K562 (cell line): ENCODE data around the gene HARS2. TPM values are rescaled to one million over a fixed set of nuclear protein-coding genes. Genes with fewer than 3 reads are reported as not detected.
A peak's percentile ranks its signal among the peaks of the same experiment; 100 is the strongest.

Experiments
- CBFA2T2 ChIP-seq: fragments of 450-650 bp; conservative IDR thresholded peaks from 2 replicates; pipeline ENCODE4 v1.6.1; 2017; ENCODE audit warnings: mild to moderate bottlenecking
- CEBPG ChIP-seq, 3 experiments: fragments of 200-800 bp in 1 of 3; sonication (Bioruptor generic) in 1 of 3; sonication (generic) in 1 of 3; formaldehyde crosslinking in 1 of 3; IDR thresholded peaks in 2 of 3; conservative IDR thresholded peaks in 1 of 3; 2 replicates each; pipeline versions ENCODE4 v1.6.1 to v1.8.0; 2016 to 2022; ENCODE audit warnings: missing compliant biosample characterization in 2 of 3, missing genetic modification characterization in 2 of 3, mild to moderate bottlenecking in 1 of 3, missing genetic modification reagents in 1 of 3
- FOXP1 ChIP-seq: sonication (generic); formaldehyde crosslinking; IDR thresholded peaks from 2 replicates; pipeline ENCODE4 v1.8.0; 2022; ENCODE audit warnings: mild to moderate bottlenecking, missing genetic modification reagents
- HNRNPH1 ChIP-seq: fragments of 200-400 bp; formaldehyde crosslinking; optimal IDR thresholded peaks from 2 replicates; pipeline ENCODE3; 2017; ENCODE audit warnings: low read depth, mild to moderate bottlenecking, low read length, moderate library complexity
- SMC3 ChIP-seq: conservative IDR thresholded peaks from 2 replicates; pipeline ENCODE4 v1.6.1; 2011; ENCODE audit warnings: low read depth, low read length, improper control_type of control experiment; ENCODE audit not compliant: insufficient read depth
- STAT5A ChIP-seq: IDR thresholded peaks from 2 replicates; pipeline ENCODE4 v1.6.1; 2012; ENCODE audit warnings: low read length, inconsistent platforms, borderline replicate concordance
- ZFP1 ChIP-seq: fragments of 450-650 bp; formaldehyde crosslinking; IDR thresholded peaks from 2 replicates; pipeline ENCODE4 v1.4.0; 2020; ENCODE audit warnings: mild to moderate bottlenecking, mixed read lengths
- ZNF140 ChIP-seq: fragments of 250-450 bp; sonication (Bioruptor Pico); IDR thresholded peaks from 2 replicates; pipeline ENCODE4 v1.8.0; 2021; ENCODE audit warnings: moderate library complexity, mild to moderate bottlenecking, inconsistent platforms
- ZNF212 ChIP-seq: fragments of 450-650 bp; formaldehyde crosslinking; IDR thresholded peaks from 2 replicates; pipeline ENCODE4 v1.4.0; 2020; ENCODE audit warnings: mild to moderate bottlenecking
- ZNF445 ChIP-seq: fragments of 250-450 bp; sonication (Bioruptor Pico); IDR thresholded peaks from 2 replicates; pipeline ENCODE4 v1.4.0; 2020; ENCODE audit warnings: low read depth, mild to moderate bottlenecking, moderate library complexity
- ZNF695 ChIP-seq: fragments of 450-650 bp; formaldehyde crosslinking; IDR thresholded peaks from 2 replicates; pipeline ENCODE4 v1.4.0; 2020; ENCODE audit warnings: mild to moderate bottlenecking, moderate library complexity
- ZNF780A ChIP-seq: fragments of 250-450 bp; sonication (Bioruptor Pico); IDR thresholded peaks from 2 replicates; pipeline ENCODE4 v1.5.0; 2021; ENCODE audit warnings: mild to moderate bottlenecking
- polyA plus RNA-seq, 8 experiments: library from polyadenylated mRNA; depleted of rRNA in 4 of 8; stranded (reverse) in 5 of 8; unstranded in 3 of 8; fragments of >200 nt; fragmentation: Nextera tagmentation in 2 of 8; fragmentation: Illumina TruSeq in 1 of 8; extraction: Ambion mirVana in 2 of 8; extraction: Trizol in 1 of 8; gene quantifications; 2 replicates each; pipeline versions ENCODE4 v1.2.1 to v1.2.3, GENCODE V29; 2011 to 2014; ENCODE audit warnings: inconsistent platforms in 1 of 8, missing spikeins in 1 of 8
- total RNA-seq, 7 experiments: library from RNA; depleted of rRNA in 6 of 7; stranded (reverse); fragments of >200 nt in 6 of 7; fragmentation: Illumina TruSeq in 2 of 7; extraction: Trizol in 2 of 7; gene quantifications; 2 replicates each; pipeline versions ENCODE4 v1.2.1 to v1.2.3, GENCODE V29; 2011 to 2021; ENCODE audit warnings: low replicate concordance in 1 of 7
- TF ChIP-seq, protein P1 (sequence below): fragments of 450-650 bp; IDR thresholded peaks from 2 replicates; pipeline ENCODE4 v1.6.1; 2016; ENCODE audit warnings: low read depth
- TF ChIP-seq, protein P2 (sequence below): fragments of 250-450 bp; sonication (Bioruptor Pico); IDR thresholded peaks from 2 replicates; pipeline ENCODE4 v1.4.0; 2020; ENCODE audit warnings: borderline replicate concordance
- TF ChIP-seq, protein P3 (sequence below): fragments of 250-450 bp; sonication (Bioruptor Pico); IDR thresholded peaks from 2 replicates; pipeline ENCODE4 v1.5.0; 2020; ENCODE audit warnings: mild to moderate bottlenecking, borderline replicate concordance

HARS2 gene
- total and polyA plus RNA-seq, 9 of the 15 experiments (the other 6 are each of a cell fraction or from before 2014, with no cell fraction given): 8.5 to 41.6 (median 27.1) TPM

- TF ChIP-seq, protein P1, sequence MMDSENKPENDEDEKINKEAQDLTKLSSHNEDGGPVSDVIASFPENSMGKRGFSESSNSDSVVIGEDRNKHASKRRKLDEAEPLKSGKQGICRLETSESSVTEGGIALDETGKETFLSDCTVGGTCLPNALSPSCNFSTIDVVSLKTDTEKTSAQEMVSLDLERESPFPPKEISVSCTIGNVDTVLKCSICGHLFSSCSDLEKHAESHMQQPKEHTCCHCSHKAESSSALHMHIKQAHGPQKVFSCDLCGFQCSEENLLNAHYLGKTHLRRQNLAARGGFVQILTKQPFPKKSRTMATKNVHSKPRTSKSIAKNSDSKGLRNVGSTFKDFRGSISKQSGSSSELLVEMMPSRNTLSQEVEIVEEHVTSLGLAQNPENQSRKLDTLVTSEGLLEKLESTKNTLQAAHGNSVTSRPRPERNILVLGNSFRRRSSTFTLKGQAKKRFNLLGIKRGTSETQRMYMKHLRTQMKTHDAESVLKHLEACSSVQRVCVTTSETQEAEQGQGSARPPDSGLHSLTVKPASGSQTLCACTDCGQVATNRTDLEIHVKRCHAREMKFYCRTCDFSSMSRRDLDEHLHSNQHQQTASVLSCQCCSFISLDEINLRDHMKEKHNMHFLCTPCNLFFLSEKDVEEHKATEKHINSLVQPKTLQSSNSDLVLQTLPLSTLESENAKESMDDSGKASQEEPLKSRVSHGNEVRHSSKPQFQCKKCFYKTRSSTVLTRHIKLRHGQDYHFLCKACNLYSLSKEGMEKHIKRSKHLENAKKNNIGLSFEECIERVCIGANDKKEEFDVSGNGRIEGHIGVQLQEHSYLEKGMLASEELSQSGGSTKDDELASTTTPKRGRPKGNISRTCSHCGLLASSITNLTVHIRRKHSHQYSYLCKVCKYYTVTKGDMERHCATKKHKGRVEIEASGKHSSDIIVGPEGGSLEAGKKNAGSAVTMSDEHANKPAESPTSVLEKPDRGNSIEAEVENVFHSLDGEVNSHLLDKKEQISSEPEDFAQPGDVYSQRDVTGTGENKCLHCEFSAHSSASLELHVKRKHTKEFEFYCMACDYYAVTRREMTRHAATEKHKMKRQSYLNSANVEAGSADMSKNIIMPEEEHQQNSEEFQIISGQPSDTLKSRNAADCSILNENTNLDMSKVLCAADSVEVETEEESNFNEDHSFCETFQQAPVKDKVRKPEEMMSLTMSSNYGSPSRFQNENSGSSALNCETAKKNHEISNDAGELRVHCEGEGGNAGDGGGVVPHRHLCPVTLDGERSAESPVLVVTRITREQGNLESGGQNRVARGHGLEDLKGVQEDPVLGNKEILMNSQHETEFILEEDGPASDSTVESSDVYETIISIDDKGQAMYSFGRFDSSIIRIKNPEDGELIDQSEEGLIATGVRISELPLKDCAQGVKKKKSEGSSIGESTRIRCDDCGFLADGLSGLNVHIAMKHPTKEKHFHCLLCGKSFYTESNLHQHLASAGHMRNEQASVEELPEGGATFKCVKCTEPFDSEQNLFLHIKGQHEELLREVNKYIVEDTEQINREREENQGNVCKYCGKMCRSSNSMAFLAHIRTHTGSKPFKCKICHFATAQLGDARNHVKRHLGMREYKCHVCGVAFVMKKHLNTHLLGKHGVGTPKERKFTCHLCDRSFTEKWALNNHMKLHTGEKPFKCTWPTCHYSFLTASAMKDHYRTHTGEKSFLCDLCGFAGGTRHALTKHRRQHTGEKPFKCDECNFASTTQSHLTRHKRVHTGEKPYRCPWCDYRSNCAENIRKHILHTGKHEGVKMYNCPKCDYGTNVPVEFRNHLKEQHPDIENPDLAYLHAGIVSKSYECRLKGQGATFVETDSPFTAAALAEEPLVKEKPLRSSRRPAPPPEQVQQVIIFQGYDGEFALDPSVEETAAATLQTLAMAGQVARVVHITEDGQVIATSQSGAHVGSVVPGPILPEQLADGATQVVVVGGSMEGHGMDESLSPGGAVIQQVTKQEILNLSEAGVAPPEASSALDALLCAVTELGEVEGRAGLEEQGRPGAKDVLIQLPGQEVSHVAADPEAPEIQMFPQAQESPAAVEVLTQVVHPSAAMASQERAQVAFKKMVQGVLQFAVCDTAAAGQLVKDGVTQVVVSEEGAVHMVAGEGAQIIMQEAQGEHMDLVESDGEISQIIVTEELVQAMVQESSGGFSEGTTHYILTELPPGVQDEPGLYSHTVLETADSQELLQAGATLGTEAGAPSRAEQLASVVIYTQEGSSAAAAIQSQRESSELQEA: no peak
- TF ChIP-seq ZNF140 (CRISPR knock-in tag): no peak
- no peak for TF ChIP-seq SMC3
- TF ChIP-seq, protein P2, sequence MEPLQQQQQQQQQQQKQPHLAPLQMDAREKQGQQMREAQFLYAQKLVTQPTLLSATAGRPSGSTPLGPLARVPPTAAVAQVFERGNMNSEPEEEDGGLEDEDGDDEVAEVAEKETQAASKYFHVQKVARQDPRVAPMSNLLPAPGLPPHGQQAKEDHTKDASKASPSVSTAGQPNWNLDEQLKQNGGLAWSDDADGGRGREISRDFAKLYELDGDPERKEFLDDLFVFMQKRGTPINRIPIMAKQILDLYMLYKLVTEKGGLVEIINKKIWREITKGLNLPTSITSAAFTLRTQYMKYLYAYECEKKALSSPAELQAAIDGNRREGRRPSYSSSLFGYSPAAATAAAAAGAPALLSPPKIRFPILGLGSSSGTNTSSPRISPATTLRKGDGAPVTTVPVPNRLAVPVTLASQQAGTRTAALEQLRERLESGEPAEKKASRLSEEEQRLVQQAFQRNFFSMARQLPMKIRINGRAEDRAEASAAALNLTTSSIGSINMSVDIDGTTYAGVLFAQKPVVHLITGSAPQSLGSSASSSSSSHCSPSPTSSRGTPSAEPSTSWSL (CRISPR knock-in tag): 0 out of 2 replicates have a peak, but pooled peaks have one; percentile 56
- no peak for TF ChIP-seq CEBPG (CRISPR knock-in tag; IDR thresholded peaks at IDR 0.05)
- no peak for TF ChIP-seq CEBPG (tag; conservative IDR thresholded peaks at IDR 0.05 in 1 of 2, IDR thresholded peaks at IDR 0.05 in 1 of 2)
- TF ChIP-seq HNRNPH1: no peak
- no peak for TF ChIP-seq ZNF695 (CRISPR knock-in tag)
- no peak for TF ChIP-seq ZFP1 (CRISPR knock-in tag)
- no peak for TF ChIP-seq ZNF445 (CRISPR knock-in tag)
- TF ChIP-seq ZNF212 (CRISPR knock-in tag): peak; percentile 55; the same call in 1 of the 2 replicates
- no peak for TF ChIP-seq CBFA2T2
- TF ChIP-seq ZNF780A (CRISPR knock-in tag): no peak
- TF ChIP-seq STAT5A: peak; percentile 28; the same call in 1 of the 2 replicates
- no peak; the same call in 1 of the 2 replicates for TF ChIP-seq FOXP1 (CRISPR knock-in tag)
- TF ChIP-seq, protein P3, sequence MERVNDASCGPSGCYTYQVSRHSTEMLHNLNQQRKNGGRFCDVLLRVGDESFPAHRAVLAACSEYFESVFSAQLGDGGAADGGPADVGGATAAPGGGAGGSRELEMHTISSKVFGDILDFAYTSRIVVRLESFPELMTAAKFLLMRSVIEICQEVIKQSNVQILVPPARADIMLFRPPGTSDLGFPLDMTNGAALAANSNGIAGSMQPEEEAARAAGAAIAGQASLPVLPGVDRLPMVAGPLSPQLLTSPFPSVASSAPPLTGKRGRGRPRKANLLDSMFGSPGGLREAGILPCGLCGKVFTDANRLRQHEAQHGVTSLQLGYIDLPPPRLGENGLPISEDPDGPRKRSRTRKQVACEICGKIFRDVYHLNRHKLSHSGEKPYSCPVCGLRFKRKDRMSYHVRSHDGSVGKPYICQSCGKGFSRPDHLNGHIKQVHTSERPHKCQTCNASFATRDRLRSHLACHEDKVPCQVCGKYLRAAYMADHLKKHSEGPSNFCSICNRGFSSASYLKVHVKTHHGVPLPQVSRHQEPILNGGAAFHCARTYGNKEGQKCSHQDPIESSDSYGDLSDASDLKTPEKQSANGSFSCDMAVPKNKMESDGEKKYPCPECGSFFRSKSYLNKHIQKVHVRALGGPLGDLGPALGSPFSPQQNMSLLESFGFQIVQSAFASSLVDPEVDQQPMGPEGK: no peak
These were observed 26.7 kb upstream of the HARS2 start, which contains the start of gene WDR55 (continued) for GRCh38 chr5:140664359-140665119.
